NCI-H446 (cell line): ENCODE results near the gene KCNAB1.
"Not testable (repeated sequence)": the region's sequence is repeated elsewhere in the genome, so short reads cannot be mapped to it uniquely, and the experiment has no call there.

ENCODE experiments used
- DNase-seq, 2 experiments: peaks; one replicate each; lab custom pipeline; 2025; lab: John Stamatoyannopoulos, UW

Gene KCNAB1

DNA sequence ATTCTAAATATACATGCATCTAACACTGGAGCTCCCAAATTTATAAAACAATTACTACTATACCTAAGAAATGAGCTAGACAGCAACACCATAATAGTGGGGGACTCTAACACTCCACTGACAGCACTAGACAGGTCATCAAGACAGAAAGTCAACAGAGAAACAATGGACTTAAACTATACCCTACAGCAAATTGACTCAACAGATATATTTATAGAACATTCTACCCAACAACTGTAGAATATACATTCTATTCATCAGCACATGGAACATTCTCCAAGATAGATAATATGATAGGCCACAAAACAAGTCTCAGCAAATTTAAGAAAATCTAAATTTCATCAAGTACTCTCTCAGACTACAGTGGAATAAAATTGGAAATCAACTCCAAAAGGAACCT is 102.0 kb downstream of the KCNAB1 start:
- DNase-seq = not testable (repeated sequence)

DNA sequence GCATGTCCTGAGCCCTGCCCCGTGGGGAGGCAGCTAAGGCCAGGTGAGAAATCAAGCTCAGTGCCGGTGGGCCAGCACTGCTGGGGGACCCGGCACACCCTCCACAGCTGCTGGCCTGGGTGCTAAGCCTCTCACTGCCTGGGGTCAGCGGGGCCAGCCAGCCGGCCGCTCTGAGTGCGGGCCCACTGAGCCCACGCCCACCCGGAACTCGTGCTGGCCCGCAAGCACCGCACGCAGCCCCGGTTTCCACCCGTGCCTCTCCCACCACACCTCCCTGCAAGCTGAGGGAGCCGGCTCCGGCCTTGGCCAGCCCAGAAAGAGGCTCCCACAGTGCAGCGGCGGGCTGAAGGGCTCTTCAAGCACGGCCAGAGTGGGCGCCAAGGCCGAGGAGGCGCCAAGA is 103.7 kb downstream of the KCNAB1 start:
- DNase-seq = not testable (repeated sequence)

GRCh38 chr3:156226676-156227420 is 106.5 kb downstream of the KCNAB1 start:
- DNase-seq = no peak

GRCh38 chr3:156227704-156228103 is 107.3 kb downstream of the KCNAB1 start:
- no peak for DNase-seq

- DNase-seq = no peak
These were observed 110.0 kb downstream of the KCNAB1 start for GRCh38 chr3:156230278-156230900.

DNA sequence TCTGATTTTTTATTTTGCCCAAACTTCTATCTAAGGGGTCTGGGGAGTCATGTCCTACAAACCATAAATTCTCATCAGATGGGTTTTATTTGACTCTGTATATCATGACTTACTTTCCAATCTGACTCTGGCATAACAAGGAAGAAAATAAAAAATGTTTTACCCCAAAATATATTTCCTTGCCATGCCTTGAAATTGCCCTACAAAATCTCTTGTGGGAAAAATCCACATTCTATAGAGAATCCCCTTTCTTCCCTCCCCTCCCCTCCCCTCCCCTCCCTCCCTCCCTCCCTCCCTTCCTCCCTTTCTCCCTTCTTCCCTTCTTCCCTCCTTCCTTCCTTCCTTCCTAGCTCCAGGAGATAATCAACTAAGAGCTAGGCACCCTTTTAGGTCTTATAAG is 110.8 kb downstream of the KCNAB1 start:
- DNase-seq = not testable (repeated sequence)

- DNase-seq = no peak
These were observed 113.5 kb downstream of the KCNAB1 start for GRCh38 chr3:156233876-156234275.

DNA sequence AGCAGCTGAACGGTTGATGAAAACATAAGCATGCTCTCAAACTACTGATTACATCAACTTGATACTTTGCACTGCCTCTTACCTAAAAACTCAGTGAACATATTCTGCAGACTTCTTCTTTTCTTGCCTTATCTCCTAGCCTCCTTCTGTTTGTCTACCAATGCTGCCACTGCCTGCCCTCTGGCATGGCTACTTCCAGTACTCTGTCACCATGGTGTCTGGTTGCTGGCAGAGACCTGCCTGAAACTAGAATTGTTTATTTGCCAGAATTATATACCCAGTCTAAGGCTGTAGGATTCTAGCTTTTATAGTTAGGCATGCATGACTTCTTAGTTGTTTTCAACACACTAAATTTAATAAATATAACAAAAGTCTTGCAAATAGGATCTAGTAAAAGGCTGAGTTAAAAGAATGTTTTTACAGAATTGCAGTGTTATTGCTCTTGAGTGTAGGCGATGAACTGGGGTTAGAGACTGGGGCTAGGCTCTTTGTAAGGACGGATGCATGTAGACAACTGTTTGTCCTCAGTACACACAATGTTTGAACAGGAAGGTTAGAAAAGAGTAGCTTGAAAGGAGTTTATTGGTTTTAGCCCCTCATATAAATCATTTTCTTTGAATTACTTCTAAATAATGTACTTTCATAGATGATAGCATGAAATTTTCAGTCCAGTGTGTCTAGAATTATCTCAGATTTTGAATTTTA is 116.3 kb downstream of the KCNAB1 start:
- no peak for DNase-seq

GRCh38 chr3:156240642-156241041 is 120.3 kb downstream of the KCNAB1 start:
- no peak for DNase-seq

GRCh38 chr3:156246961-156247725 is 126.8 kb downstream of the KCNAB1 start:
- DNase-seq = peak in 1 of 2 experiments; percentile 80

DNA sequence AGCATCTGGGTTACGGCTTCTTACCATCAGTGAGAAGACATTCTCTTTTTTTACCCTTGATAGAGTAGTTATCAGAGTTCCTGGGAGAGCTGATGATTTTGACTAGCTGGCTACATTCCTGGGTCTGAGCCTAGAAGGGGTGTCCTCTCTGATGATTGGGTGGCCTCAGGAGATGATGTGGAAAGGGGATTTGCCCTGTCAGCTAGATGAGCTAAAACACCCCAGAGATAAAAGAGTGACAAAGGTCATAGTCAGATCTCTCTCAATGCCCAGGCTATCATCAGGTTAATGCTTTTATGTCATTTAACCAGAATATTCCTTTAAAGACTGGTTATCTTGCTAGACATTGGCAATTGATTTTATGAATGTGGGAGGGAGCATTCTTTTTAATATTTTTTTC is 130.2 kb downstream of the KCNAB1 start:
- no peak for DNase-seq

DNA sequence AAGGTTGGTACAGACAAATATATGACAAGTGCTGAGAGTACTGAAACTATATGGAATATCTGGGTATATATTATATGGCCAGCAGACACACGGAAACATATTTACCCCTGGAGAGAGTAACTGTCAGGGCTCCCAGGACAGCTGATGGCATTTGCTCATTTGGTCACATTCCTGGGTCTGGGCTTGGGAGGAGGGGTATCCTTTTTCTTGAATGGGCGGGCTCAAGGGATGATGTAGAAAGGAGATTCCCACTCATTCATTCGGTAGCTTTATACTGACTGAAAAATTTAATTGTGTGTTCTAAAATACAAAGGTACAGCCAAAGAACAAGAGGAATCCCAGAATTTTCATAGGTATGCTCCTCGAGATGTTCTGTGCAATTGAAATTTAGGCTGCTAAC is 131.0 kb downstream of the KCNAB1 start:
- DNase-seq = no peak

DNA sequence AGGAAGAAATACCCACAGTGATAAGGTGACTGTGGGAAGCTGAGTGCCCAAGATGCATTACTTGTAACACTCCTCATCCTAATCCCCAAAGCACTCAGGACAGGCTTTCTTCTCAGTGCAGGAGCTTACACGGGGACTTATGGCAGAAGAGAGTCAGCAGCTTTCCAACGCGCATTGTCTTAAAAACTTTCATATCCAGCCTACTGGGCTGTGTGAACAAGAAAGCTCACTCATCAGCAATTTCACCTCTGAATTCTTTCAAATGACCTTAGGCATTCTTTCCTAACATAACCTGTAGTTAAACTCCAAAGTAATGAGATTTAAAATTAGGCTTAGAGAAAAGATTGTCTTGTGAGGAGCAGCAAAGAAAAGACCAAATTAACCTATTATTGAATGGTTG is 132.3 kb downstream of the KCNAB1 start:
- no peak for DNase-seq

DNA sequence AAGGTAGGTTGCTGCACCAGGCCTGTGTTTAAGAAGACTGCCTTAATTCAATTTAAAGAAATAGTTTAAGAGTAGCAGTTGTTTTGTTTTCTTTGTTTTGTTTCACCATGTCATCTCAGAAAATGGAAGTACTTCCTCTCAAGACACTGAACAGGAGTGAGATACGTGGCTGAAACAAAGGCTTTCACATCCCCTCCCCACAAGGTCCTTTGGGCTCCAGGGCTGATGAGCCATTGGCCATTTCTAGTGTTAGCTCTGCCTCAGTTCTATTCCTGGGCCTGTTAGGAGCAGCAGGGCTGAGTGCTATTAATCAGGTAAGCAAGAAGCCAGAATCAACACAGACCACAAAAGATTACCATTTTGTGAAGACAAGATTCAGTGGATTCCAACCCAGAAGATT is 132.8 kb downstream of the KCNAB1 start:
- no peak for DNase-seq

DNA sequence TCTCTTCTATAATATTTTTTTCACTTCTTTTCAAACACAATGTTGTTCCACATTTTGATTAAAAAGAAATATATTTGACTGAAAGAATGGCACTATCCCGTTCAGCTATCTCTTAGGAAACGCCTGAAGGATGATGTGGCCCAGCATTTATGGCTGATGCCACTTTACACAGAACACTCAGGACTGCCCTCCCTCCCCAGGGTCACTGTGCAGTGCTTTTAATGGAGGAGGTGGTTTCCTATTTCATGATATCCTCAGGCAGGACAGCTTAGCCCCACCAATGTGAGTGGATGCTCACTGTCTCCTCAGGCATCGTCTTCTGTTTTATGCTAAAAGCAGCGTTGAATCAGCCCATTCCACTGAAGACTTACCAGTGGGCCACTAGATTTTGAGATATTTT is 135.9 kb downstream of the KCNAB1 start:
- DNase-seq = no peak

DNA sequence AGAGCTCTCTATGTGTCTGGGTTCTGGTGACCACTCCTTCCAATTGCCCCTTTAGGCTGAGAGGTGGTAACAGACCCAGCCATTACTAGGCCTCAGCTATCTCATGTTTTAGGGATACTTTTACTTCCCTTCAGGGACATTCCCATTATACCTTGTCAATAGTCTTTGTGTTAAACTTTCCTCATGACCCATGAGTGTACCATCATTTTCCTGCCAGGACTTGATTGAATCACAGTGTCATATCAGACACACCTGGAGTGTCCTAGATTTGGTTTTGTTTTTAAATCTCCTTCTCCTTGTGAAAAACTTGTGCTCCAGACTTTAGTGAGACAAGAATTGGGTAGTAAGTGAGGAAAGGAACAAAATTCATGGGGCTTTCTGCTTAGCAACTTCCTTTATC is 136.6 kb downstream of the KCNAB1 start:
- DNase-seq = no peak

GRCh38 chr3:156258301-156258700 is 137.9 kb downstream of the KCNAB1 start:
- DNase-seq = no peak

- DNase-seq = no peak
These were observed 139.5 kb downstream of the KCNAB1 start for GRCh38 chr3:156259896-156260295.

GRCh38 chr3:156260331-156260730 is 140.0 kb downstream of the KCNAB1 start:
- no peak for DNase-seq

GRCh38 chr3:156264771-156265170 is 144.4 kb downstream of the KCNAB1 start:
- no peak for DNase-seq

DNA sequence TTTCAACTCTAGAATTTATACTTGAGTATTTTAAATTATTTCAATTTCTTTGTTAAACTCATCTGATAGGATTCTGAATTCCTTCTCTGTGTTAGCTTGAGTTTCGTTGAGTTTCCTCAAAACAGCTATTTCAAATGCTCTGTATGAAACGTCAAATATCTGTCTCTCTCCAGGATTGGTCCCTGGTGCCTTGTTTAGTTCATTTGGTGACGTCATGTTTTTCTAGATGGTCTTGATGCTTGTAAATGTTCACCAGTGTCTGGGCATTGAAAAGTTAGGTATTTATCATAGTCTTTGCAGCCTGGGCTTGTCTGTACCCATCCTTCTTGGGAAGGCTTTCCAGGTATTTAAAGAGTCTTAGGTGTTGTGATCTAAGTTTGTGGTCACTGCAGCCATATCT is 151.1 kb downstream of the KCNAB1 start:
- no peak for DNase-seq

GRCh38 chr3:156271995-156272719 is 151.8 kb downstream of the KCNAB1 start:
- no peak for DNase-seq
